Spleen (tissue), 7 donors: Measurements from ENCODE around the gene TLX2.

Experiments used
- POLR2AphosphoS5 ChIP-seq, 3 donors: sonication (generic); formaldehyde crosslinking; IDR thresholded peaks; one replicate each; pipeline ENCODE4 v1.5.1; 2017; ENCODE audit warnings: antibody characterized with exemption in 3 of 3
- TF ChIP-seq, protein P1 (sequence below), 11 experiments: fragments of 200-600 bp in 7 of 11; fragments of 450-650 bp in 4 of 11; sonication (generic) in 4 of 11; IDR thresholded peaks in 8 of 11; conservative IDR thresholded peaks in 3 of 11; 1 replicate in 7 of 11; 2 replicates in 4 of 11; pipeline versions ENCODE4 v1.4.0 to v1.8.0; 2016 to 2021; ENCODE audit warnings: antibody characterized with exemption in 11 of 11, inconsistent platforms in 4 of 11, mild to moderate bottlenecking in 1 of 11
- donor health status: DM: no; HTN: no; CAD: no; lungs with moderate emphysema.
- donor health status: DM: no; HTN: no; CAD: no.
- donor health status: DM: no; HTN: no; CAD: no.

DNA sequence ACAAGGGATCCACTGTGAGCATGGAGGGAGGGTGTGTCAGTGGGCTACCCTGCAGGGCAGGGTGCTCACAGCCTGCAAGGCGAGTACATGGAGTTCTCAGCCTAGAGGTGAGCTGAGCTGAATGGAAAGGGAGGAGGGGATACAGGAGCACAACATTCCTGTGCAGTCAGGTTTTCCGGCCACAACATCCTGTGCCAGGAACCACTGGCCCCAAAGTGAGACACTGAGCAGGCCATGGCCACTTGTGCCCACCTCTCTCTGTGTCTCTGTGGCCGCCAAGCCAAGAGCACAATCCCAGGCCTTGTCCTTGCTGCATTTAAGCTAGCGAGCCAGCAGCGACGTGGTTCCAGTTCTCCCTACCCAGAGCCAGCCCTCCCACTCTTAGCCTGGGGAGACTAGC, 46.3 kb downstream of the TLX2 start:
- TF ChIP-seq, protein P1, sequence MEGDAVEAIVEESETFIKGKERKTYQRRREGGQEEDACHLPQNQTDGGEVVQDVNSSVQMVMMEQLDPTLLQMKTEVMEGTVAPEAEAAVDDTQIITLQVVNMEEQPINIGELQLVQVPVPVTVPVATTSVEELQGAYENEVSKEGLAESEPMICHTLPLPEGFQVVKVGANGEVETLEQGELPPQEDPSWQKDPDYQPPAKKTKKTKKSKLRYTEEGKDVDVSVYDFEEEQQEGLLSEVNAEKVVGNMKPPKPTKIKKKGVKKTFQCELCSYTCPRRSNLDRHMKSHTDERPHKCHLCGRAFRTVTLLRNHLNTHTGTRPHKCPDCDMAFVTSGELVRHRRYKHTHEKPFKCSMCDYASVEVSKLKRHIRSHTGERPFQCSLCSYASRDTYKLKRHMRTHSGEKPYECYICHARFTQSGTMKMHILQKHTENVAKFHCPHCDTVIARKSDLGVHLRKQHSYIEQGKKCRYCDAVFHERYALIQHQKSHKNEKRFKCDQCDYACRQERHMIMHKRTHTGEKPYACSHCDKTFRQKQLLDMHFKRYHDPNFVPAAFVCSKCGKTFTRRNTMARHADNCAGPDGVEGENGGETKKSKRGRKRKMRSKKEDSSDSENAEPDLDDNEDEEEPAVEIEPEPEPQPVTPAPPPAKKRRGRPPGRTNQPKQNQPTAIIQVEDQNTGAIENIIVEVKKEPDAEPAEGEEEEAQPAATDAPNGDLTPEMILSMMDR (IDR thresholded peaks at IDR 0.05 in 8 of 11, conservative IDR thresholded peaks at IDR 0.05 in 3 of 11): no peak
- TF ChIP-seq POLR2AphosphoS5 (IDR thresholded peaks at IDR 0.05): peak in 1 of 3 donors; percentile 32
